ENCODE data around the gene MAGOH. TPM values are rescaled to one million over a fixed set of nuclear protein-coding genes. Genes with fewer than 3 reads are reported as not detected.

The MAGOH gene
- total and polyA plus RNA-seq, 9 of the 15 experiments (the other 6 are each of a cell fraction or from before 2014, with no cell fraction given): 102 to 342 (median 135) TPM

DNA sequence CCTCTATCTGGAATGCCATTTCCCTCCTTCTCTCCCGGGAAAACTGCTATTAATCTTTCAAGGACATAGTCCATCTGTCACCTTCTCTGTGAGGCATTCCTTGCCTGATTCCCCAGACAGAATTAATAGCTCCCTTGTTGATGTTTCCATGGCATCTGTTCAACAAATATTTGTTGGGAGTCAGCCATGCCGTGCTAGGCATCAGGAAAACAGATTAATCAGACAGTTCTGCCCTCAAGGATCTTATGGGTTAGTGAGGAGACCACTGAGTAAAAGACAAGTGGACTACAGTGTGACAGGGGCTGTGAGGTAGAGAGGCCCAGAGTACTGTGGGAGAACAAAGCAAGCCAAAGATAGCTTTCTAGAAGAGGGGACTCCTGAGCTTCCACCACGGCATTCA, 11.4 kb upstream of the MAGOH start (continued):
- TF ChIP-seq ZBTB12 (CRISPR knock-in tag; IDR thresholded peaks at IDR 0.05): no peak

DNA sequence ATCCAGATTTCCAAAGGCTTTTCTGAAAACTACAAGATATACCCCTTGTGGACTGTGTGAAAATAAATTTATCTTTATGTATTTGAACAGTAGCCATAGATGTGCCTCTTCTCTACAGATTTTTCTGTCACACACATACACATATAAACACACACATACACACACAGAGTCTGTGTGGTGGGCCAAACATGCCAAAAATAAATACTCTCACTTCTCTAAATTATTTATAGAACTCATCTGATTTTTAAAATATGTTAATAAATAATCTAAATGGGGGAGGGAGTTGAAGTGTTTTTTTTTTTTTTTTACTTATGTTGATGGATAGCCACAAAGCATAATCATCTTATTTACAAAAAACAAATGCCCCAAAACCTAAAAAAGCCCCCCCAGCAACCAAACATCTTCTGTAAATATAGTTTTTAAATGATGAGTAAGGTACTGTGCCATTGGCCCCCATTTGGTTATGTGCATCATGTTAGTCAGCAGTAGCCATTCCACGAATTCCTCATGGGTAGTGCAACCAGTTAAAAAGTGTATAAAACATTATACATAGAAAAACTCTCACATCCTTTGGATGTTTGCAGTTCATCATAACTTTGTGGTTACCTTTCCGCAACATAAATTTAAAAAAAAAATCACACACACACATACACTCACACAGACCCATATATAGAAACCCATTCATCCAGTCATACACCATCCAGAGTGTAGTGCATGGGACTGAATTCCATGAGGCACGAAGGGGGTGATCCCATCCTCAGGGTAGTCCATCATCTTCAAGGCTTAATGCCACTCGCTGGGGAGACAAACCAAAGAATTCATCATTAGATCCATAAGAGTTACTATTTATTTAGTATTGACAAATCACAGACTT, 8.2 kb upstream of the MAGOH start:
- in situ Hi-C loops (cut with MboI) (no loop called here), intact Hi-C loops (cut with micrococcal nuclease) (no loop called here)
- no peaks in the 10 kb centered on the region for H3K4me1 ChIP-seq (replicated peaks in 1 of 2; ENCODE audit: control insufficient read depth in 2 of 2, insufficient read depth in 2 of 2, low read length in 2 of 2)
- WGBS (ENCODE audit: insufficient coverage, low coverage, missing lambda C conversion rate): 92% methylated on average over 4 of the region's 4 CpGs
- H3K27ac ChIP-seq (ENCODE audit: extremely low read depth, low read depth, low read length): no peak overlapping the region
- CTCF ChIA-PET (ENCODE audit: low intra/inter-chr PET ratio): no interaction called here
- H3K9ac ChIP-seq (ENCODE audit: insufficient read depth in 1 of 2, low read depth in 2 of 2, low read length in 2 of 2): no peak overlapping the region
- DNase-seq (ENCODE audit: extremely low read depth in 1 of 4, low spot score in 3 of 4): no peak
- BruUV-seq (replicated peaks): no TSS peak
- H3K36me3 ChIP-seq (ENCODE audit: control insufficient read depth, insufficient read depth, low read length): peaks cover 60% of the 10 kb centered on the region
- no peaks in the 10 kb centered on the region for H3K27me3 ChIP-seq (ENCODE audit: control insufficient read depth in 2 of 2, insufficient read depth in 2 of 2, low read length in 2 of 2)
- no peak overlapping the region for H3K4me3 ChIP-seq
- no peaks in the 10 kb centered on the region for H3K9me3 ChIP-seq (replicated peaks; ENCODE audit: control insufficient read depth, insufficient read depth, low read depth, low read length)
- POLR2A ChIA-PET: interaction anchor here (0.6 to 2.3 kb wide), 3 partner anchors 11 to 72 kb away, joined by 3 to 8 read pairs (median 4); no protein-coding TSS in a partner anchor
- no peaks in the 10 kb centered on the region for H3K9me1 ChIP-seq (ENCODE audit: control insufficient read depth, insufficient read depth, low read length)
- no peak for ATAC-seq
- FAIRE-seq: no peak
- no peaks in the 10 kb centered on the region for H4K20me1 ChIP-seq (replicated peaks; ENCODE audit: control insufficient read depth, insufficient read depth, low read length)
- no peak overlapping the region for H3K4me2 ChIP-seq (ENCODE audit: insufficient read depth, low read length)
- no peak overlapping the region for H2AFZ ChIP-seq (ENCODE audit: low read depth, low read length)
- H3K79me2 ChIP-seq (ENCODE audit: control insufficient read depth, insufficient read depth, low read length): no peaks in the 10 kb centered on the region
- TF ChIP-seq GTF3C2 (IDR thresholded peaks at IDR 0.05; ENCODE audit: borderline replicate concordance, extremely low read depth, insufficient read length) (no peak), MNT (conservative IDR thresholded peaks at IDR 0.05) (no peak), FUS (optimal IDR thresholded peaks at IDR 0.05; ENCODE audit: low read depth, low read length) (no peak), SMARCA4 (IDR thresholded peaks at IDR 0.05) (no peak)
- TF ChIP-seq, protein P1, sequence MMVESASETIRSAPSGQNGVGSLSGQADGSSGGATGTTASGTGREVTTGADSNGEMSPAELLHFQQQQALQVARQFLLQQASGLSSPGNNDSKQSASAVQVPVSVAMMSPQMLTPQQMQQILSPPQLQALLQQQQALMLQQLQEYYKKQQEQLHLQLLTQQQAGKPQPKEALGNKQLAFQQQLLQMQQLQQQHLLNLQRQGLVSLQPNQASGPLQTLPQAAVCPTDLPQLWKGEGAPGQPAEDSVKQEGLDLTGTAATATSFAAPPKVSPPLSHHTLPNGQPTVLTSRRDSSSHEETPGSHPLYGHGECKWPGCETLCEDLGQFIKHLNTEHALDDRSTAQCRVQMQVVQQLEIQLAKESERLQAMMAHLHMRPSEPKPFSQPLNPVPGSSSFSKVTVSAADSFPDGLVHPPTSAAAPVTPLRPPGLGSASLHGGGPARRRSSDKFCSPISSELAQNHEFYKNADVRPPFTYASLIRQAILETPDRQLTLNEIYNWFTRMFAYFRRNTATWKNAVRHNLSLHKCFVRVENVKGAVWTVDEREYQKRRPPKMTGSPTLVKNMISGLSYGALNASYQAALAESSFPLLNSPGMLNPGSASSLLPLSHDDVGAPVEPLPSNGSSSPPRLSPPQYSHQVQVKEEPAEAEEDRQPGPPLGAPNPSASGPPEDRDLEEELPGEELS (CRISPR knock-in tag; IDR thresholded peaks at IDR 0.05; ENCODE audit: borderline replicate concordance): no peak
- TF ChIP-seq, protein P2, sequence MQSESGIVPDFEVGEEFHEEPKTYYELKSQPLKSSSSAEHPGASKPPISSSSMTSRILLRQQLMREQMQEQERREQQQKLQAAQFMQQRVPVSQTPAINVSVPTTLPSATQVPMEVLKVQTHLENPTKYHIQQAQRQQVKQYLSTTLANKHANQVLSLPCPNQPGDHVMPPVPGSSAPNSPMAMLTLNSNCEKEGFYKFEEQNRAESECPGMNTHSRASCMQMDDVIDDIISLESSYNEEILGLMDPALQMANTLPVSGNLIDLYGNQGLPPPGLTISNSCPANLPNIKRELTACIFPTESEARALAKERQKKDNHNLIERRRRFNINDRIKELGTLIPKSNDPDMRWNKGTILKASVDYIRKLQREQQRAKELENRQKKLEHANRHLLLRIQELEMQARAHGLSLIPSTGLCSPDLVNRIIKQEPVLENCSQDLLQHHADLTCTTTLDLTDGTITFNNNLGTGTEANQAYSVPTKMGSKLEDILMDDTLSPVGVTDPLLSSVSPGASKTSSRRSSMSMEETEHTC (IDR thresholded peaks at IDR 0.05): no peak

All from K562 (cell line).